ENCODE measurements around the gene PPP2CA.
A peak's percentile ranks its signal among the peaks of the same experiment; 100 is the strongest.

GRCh38 chr5:134184155-134185135, 41.4 kb downstream of the PPP2CA start:
- TF ChIP-seq CTCF (IDR thresholded peaks at IDR 0.05) (peak; percentile 84 to 97 (median 92)), POLR2A (IDR thresholded peaks at IDR 0.05) (no peak)

Data from heart left ventricle (tissue), 13 donors.